ENCODE data around the gene SLX9. TPM values are rescaled to one million over a fixed set of nuclear protein-coding genes. Genes with fewer than 3 reads are reported as not detected.

Gene SLX9
- polyA plus RNA-seq, 1 of the 3 experiments (the other 2 are of a cell fraction): 42.9 TPM

DNA sequence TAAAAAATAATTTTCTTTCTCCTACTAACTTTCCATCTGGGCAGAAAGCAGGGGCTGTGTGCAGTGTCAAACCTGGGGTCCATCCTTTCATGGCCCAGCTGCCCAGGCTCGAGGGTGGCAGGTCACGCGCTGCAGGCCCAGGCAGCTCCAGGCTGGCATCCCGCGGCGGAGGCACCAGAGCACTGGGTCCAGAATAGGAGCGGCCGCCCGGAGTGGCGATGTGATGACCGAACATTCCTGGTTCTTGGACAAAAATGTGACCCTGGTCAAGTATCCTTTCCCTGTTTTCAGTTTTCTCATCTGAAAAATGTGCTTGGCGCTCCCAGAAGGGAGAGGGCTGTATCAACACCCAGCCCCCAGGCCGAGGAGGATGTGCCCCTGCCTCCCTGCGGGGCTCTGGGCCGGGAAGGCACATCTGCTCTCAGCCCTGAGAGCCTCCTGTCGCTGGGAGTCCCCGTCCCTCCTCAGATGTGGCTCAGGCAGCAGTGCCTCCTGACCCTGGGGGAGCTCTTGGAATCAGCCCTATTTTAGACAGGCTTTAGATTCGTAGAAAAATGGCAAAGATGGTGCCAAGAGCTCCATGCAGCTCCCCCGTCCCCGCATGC is 29.3 kb downstream of the SLX9 start:
- no peak overlapping the region for H3K4me3 ChIP-seq (ENCODE audit: low read depth in 2 of 2, low read length in 1 of 2)
- POLR2A ChIA-PET: no interaction called here
- H3K27me3 ChIP-seq (ENCODE audit: insufficient read depth): no peaks in the 10 kb centered on the region
- H3F3A ChIP-seq (replicated peaks; ENCODE audit: insufficient read depth): no peaks in the 10 kb centered on the region
- H3K9me2 ChIP-seq: no peaks in the 10 kb centered on the region
- peak overlapping the region in 1 of 2 experiments; percentile 44; a peak in 2 of 4 replicates for H3K27ac ChIP-seq (ENCODE audit: low read depth in 2 of 2, low read length in 1 of 2)
- H3K9me3 ChIP-seq: no peaks in the 10 kb centered on the region
- no peak overlapping the region for H3K9ac ChIP-seq
- H3K4me2 ChIP-seq: peak overlapping the region; percentile 23; the same call in 1 of the 2 replicates
- H4K20me1 ChIP-seq (ENCODE audit: insufficient read depth): no peaks in the 10 kb centered on the region
- WGBS (ENCODE audit: low lambda C conversion rate): 93% methylated on average over 17 of the region's 20 CpGs
- H2AFZ ChIP-seq (ENCODE audit: low read depth): no peak overlapping the region
- peaks cover 19 to 20% of the 10 kb centered on the region in 2 experiments; a peak in 3 of 4 replicates for H3K4me1 ChIP-seq (ENCODE audit: control insufficient read depth in 1 of 2, insufficient read depth in 2 of 2, low read depth in 1 of 2, low read length in 1 of 2)
- peaks cover 23% of the 10 kb centered on the region; the same call in 1 of the 2 replicates for H3K79me2 ChIP-seq (ENCODE audit: insufficient read depth)
- DNase-seq: no peak
- TF ChIP-seq MEF2A (IDR thresholded peaks at IDR 0.05; ENCODE audit: borderline replicate concordance, low read depth) (no peak), GATA2 (CRISPR knock-in tag; IDR thresholded peaks at IDR 0.05) (no peak), TEAD4 (IDR thresholded peaks at IDR 0.05; ENCODE audit: borderline replicate concordance, insufficient read depth) (no peak), FOXM1 (IDR thresholded peaks at IDR 0.05; ENCODE audit: low read depth) (no peak), TCF12 (IDR thresholded peaks at IDR 0.05) (no peak), RAD21 (IDR thresholded peaks at IDR 0.05; ENCODE audit: low read length) (no peak), JUND (IDR thresholded peaks at IDR 0.05) (no peak), USF1 (IDR thresholded peaks at IDR 0.05; ENCODE audit: borderline replicate concordance, low read depth) (no peak), POLR2AphosphoS5 (IDR thresholded peaks at IDR 0.05; ENCODE audit: low read depth, low read length) (no peak), PBX3 (IDR thresholded peaks at IDR 0.05) (no peak)
- TF ChIP-seq, protein P1, sequence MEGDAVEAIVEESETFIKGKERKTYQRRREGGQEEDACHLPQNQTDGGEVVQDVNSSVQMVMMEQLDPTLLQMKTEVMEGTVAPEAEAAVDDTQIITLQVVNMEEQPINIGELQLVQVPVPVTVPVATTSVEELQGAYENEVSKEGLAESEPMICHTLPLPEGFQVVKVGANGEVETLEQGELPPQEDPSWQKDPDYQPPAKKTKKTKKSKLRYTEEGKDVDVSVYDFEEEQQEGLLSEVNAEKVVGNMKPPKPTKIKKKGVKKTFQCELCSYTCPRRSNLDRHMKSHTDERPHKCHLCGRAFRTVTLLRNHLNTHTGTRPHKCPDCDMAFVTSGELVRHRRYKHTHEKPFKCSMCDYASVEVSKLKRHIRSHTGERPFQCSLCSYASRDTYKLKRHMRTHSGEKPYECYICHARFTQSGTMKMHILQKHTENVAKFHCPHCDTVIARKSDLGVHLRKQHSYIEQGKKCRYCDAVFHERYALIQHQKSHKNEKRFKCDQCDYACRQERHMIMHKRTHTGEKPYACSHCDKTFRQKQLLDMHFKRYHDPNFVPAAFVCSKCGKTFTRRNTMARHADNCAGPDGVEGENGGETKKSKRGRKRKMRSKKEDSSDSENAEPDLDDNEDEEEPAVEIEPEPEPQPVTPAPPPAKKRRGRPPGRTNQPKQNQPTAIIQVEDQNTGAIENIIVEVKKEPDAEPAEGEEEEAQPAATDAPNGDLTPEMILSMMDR (IDR thresholded peaks at IDR 0.05): no peak
- TF ChIP-seq, protein P2, sequence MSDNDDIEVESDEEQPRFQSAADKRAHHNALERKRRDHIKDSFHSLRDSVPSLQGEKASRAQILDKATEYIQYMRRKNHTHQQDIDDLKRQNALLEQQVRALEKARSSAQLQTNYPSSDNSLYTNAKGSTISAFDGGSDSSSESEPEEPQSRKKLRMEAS (IDR thresholded peaks at IDR 0.05; ENCODE audit: low read depth): no peak
- CTCF ChIA-PET: interaction anchor here (1.4 to 1.5 kb wide), 2 partner anchors 16 to 171 kb away, joined by 4 read pairs; no protein-coding TSS in a partner anchor
- H3K36me3 ChIP-seq (replicated peaks in 1 of 2; ENCODE audit: control insufficient read depth in 1 of 2, insufficient read depth in 2 of 2, low read length in 1 of 2): peaks cover 10 to 26% of the 10 kb centered on the region in 2 experiments

Measured in SK-N-SH (cell line).